GM12878 (cell line): Measurements from ENCODE around the gene LRP1B. TPM values are rescaled to one million over a fixed set of nuclear protein-coding genes. Genes with fewer than 3 reads are reported as not detected.

Experiments used
- ATAC-seq: fragments of 200-7000 bp; cut with Tn5 transposase; 3 replicates; pipeline ENCODE4 v1.9.1; 2020; ENCODE audit warnings: mild to moderate bottlenecking, moderate library complexity
- BruUV-seq: library from RNA; stranded (reverse); fragments of 400-500 nt; replicated peaks from 2 replicates; lab custom pipeline; 2021; lab: Mats Ljungman, UMichigan
- CTCF ChIA-PET: fragments of 300-600 bp; sonication (Branson Sonifier 250); formaldehyde crosslinking; extraction: SDS; loops from one replicate; lab custom pipeline; 2021; ENCODE audit warnings: inconsistent platforms; lab: Yijun Ruan, JAX
- POLR2A ChIA-PET: fragments of 350-600 bp; formaldehyde crosslinking; extraction: SDS; loops from one replicate; lab custom pipeline; 2021; ENCODE audit warnings: inconsistent platforms; lab: Charles Lee
- RAD21 ChIA-PET: fragments of 300-600 bp; sonication (Branson Sonifier 250); formaldehyde crosslinking; loops from one replicate; lab custom pipeline; 2023; ENCODE audit warnings: antibody characterized with exemption; ENCODE audit not compliant: unreplicated experiment; lab: Charles Lee
- SMC1A ChIA-PET: fragments of 300-600 bp; sonication (Branson Sonifier 250); formaldehyde crosslinking; loops from one replicate; lab custom pipeline; 2023; ENCODE audit not compliant: unreplicated experiment, uncharacterized antibody; lab: Charles Lee
- DNase-seq: peaks from one replicate; pipeline ENCODE4 v3.0.0-alpha.2; 2011; ENCODE audit warnings: low read depth, low spot score
- FAIRE-seq: peaks from 3 replicates; lab custom pipeline; 2011; peaks lifted over from hg19 to GRCh38; lab: Jason Lieb, UNC
- H2AFZ ChIP-seq: 2 replicates; pipeline ENCODE4 v1.6.0; 2011; ENCODE audit warnings: low read depth, low read length, control low read depth; ENCODE audit not compliant: control insufficient read depth
- H3K27ac ChIP-seq: 2 replicates; pipeline ENCODE4 v1.5.1; 2011; ENCODE audit warnings: control low read depth; ENCODE audit not compliant: control insufficient read depth, insufficient read depth
- H3K27me3 ChIP-seq, 2 experiments: replicated peaks in 1 of 2; 2 replicates each; pipeline versions ENCODE4 v1.6.0 to v1.6.1; 2011; ENCODE audit warnings: low read length in 1 of 2; ENCODE audit not compliant: control insufficient read depth in 2 of 2, insufficient read depth in 2 of 2
- H3K36me3 ChIP-seq, 2 experiments: 2 replicates each; pipeline ENCODE4 v1.5.1; 2011; ENCODE audit warnings: low read length in 1 of 2; ENCODE audit not compliant: control insufficient read depth in 2 of 2, insufficient read depth in 2 of 2
- H3K4me1 ChIP-seq: 2 replicates; pipeline ENCODE4 v1.6.1; 2011; ENCODE audit warnings: mild to moderate bottlenecking, low read length, moderate library complexity, mixed read lengths; ENCODE audit not compliant: control insufficient read depth, insufficient read depth
- H3K4me2 ChIP-seq: 2 replicates; pipeline ENCODE4 v1.6.0; 2011; ENCODE audit warnings: control low read depth; ENCODE audit not compliant: control insufficient read depth, insufficient read depth
- H3K4me3 ChIP-seq: fragments of 200-600 bp; sonication (generic); 2 replicates; pipeline ENCODE4 v1.5.1; 2016
- H3K79me2 ChIP-seq: 2 replicates; pipeline ENCODE4 v1.6.0; 2011; ENCODE audit warnings: low read length; ENCODE audit not compliant: control insufficient read depth, insufficient read depth
- H3K9ac ChIP-seq: 2 replicates; pipeline ENCODE4 v1.8.0; 2011; ENCODE audit warnings: low read length, control low read depth, mixed read lengths; ENCODE audit not compliant: control insufficient read depth, insufficient read depth
- H3K9me3 ChIP-seq: replicated peaks from 3 replicates; pipeline ENCODE4 v1.5.1; 2011; ENCODE audit warnings: mild to moderate bottlenecking, low read length; ENCODE audit not compliant: control insufficient read depth, insufficient read depth
- H4K20me1 ChIP-seq: 2 replicates; pipeline ENCODE4 v1.6.0; 2011; ENCODE audit not compliant: control insufficient read depth, insufficient read depth
- HCFC1 ChIP-seq: fragments of 150-350 bp; IDR thresholded peaks from 2 replicates; pipeline ENCODE4 v1.6.1; 2014; ENCODE audit warnings: low read length
- NBN ChIP-seq: fragments of 450-650 bp; IDR thresholded peaks from 2 replicates; pipeline ENCODE4 v1.6.1; 2016
- PAX5 ChIP-seq: IDR thresholded peaks from 2 replicates; pipeline ENCODE4 v1.6.1; 2011; ENCODE audit warnings: low read depth, low read length, borderline replicate concordance
- PAX8 ChIP-seq: fragments of 450-650 bp; IDR thresholded peaks from 2 replicates; pipeline ENCODE4 v1.6.1; 2017; ENCODE audit warnings: mild to moderate bottlenecking, moderate library complexity
- SP1 ChIP-seq: IDR thresholded peaks from one replicate; pipeline ENCODE4 v1.6.1; 2011; ENCODE audit warnings: low read depth, low read length
- ZNF274 ChIP-seq: IDR thresholded peaks from one replicate; pipeline ENCODE4 v1.8.0; 2011; ENCODE audit not compliant: insufficient read length, insufficient read depth
- WGBS: methylation state at CpG from one replicate; pipeline ENCODE4 v1.1.6; 2016; ENCODE audit warnings: low lambda C conversion rate; ENCODE audit not compliant: insufficient replicate concordance, insufficient coverage; ENCODE audit errors: missing lambda C conversion rate; 5-methylcytosine and 5-hydroxymethylcytosine counted together
- in situ Hi-C: fragments of 300-500 bp; cut with MboI; formaldehyde crosslinking; loops from 9 replicates; pipeline ENCODE4 v1.14.3; 2018; ENCODE audit warnings: mixed read lengths
- intact Hi-C: fragments of 100-400 bp; cut with micrococcal nuclease; formaldehyde crosslinking; loops from one replicate; pipeline ENCODE4 v1.14.2; 2022; ENCODE audit not compliant: unreplicated experiment
- polyA plus RNA-seq, 11 experiments: library from polyadenylated mRNA; depleted of rRNA in 4 of 11; unstranded in 6 of 11; stranded (reverse) in 5 of 11; fragments of >200 nt; fragmentation: Nextera tagmentation in 4 of 11; fragmentation: Illumina TruSeq in 1 of 11; extraction: Ambion mirVana in 4 of 11; extraction: Trizol in 1 of 11; gene quantifications; 1 replicate in 1 of 11; 2 replicates in 10 of 11; pipeline versions ENCODE4 v1.2.1 to v1.2.3, GENCODE V29; 2011 to 2016; ENCODE audit warnings: inconsistent platforms in 2 of 11, missing spikeins in 2 of 11, low read depth in 1 of 11
- total RNA-seq, 4 experiments: library from RNA; depleted of rRNA in 3 of 4; stranded (reverse); fragments of >200 nt in 3 of 4; fragmentation: Illumina TruSeq in 1 of 4; extraction: Trizol in 1 of 4; gene quantifications; 2 replicates each; pipeline versions ENCODE4 v1.2.1 to v1.2.3, GENCODE V29; 2013 to 2021
- TF ChIP-seq, protein P1 (sequence below): IDR thresholded peaks from 2 replicates; pipeline ENCODE4 v1.6.1; 2012; ENCODE audit warnings: low read length, inconsistent platforms

LRP1B gene
- total and polyA plus RNA-seq, 10 of the 15 experiments (the other 5 are each of a cell fraction or from before 2014, with no cell fraction given) = under 0.01 to 0.06 (median 0.03) TPM; not detected in 5

DNA sequence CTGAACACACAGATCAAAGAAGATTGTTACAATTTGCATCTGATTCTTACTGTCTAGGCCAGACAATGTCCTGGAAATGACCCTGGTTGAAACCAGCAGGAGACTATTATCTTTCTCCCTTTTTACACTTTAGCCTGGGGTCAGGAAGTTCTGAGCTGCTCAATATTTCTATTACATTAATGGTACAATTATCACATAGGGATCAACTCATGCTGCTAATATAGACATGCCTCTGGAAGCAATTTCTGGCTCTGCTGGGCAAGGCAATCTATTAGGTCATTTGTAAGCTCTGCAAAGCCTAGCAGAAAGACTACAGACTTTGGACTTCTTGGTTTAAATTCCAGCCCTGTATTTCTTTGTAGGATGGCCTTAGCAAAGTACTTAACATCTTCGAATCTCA, 205.3 kb downstream of the LRP1B start:
- no TSS peak for BruUV-seq
- ChIA-PET POLR2A (no interaction called here), SMC1A (interaction anchor here (0.7 kb wide), 1 partner anchor 21 kb away, joined by 3 read pairs; no protein-coding TSS in a partner anchor), CTCF (interaction anchor here (0.6 to 1.3 kb wide), 2 partner anchors 15 to 128 kb away, joined by 3 to 4 read pairs; no protein-coding TSS in a partner anchor), RAD21 (no interaction called here)
- no peak for TF ChIP-seq ZNF274
- Histone ChIP-seq H3K27ac (no peak overlapping the region), H3K79me2 (no peaks in the 10 kb centered on the region), H3K27me3 (no peaks in the 10 kb centered on the region), H3K4me3 (no peak overlapping the region), H3K9ac (no peak overlapping the region), H3K36me3 (no peaks in the 10 kb centered on the region), H4K20me1 (no peaks in the 10 kb centered on the region), H3K9me3 (no peaks in the 10 kb centered on the region), H3K4me2 (no peak overlapping the region), H2AFZ (no peak overlapping the region), H3K4me1 (no peaks in the 10 kb centered on the region)
- intact Hi-C loops = no loop called here
- DNase-seq (no peak), ATAC-seq (no peak), FAIRE-seq (no peak)
- in situ Hi-C loops = no loop called here
- WGBS = 0% methylated on average over 1 of the region's 1 CpG

DNA sequence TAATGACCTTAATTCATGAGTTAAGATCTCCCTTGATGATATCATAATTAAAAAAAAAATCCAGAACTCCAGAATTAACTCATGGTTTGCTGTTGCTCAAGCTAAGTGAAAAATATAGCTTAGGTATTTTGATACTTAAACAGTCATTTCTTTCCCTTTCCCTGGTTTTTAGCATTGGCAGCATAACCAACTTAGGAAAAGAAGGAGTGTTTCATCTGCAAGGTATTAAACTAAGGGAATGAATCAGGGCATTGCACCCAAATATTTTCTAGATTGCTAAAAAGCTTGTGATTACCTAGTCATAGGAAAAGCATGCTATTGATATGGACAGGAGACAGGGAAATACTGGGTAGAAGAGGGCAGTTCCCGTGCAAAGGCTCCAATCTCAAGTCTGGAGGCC, 207.2 kb downstream of the LRP1B start:
- WGBS = 0% methylated on average over 1 of the region's 1 CpG
- ChIA-PET POLR2A (no interaction called here), SMC1A (no interaction called here), RAD21 (no interaction called here), CTCF (interaction anchor here (1.3 kb wide), 1 partner anchor 12 kb away, joined by 4 read pairs; no protein-coding TSS in a partner anchor)
- Histone ChIP-seq H3K4me3 (no peak overlapping the region), H3K27ac (no peak overlapping the region), H3K4me1 (no peaks in the 10 kb centered on the region), H3K79me2 (no peaks in the 10 kb centered on the region), H3K9ac (no peak overlapping the region), H3K9me3 (no peaks in the 10 kb centered on the region), H3K4me2 (no peak overlapping the region), H2AFZ (no peak overlapping the region), H3K27me3 (no peaks in the 10 kb centered on the region), H3K36me3 (no peaks in the 10 kb centered on the region), H4K20me1 (no peaks in the 10 kb centered on the region)
- DNase-seq = no peak
- FAIRE-seq = no peak
- intact Hi-C loops (no loop called here), in situ Hi-C loops (no loop called here)
- no peak for ATAC-seq
- TF ChIP-seq SP1 (no peak), HCFC1 (no peak), NBN (no peak), PAX8 (no peak), PAX5 (no peak)
- TF ChIP-seq, protein P1, sequence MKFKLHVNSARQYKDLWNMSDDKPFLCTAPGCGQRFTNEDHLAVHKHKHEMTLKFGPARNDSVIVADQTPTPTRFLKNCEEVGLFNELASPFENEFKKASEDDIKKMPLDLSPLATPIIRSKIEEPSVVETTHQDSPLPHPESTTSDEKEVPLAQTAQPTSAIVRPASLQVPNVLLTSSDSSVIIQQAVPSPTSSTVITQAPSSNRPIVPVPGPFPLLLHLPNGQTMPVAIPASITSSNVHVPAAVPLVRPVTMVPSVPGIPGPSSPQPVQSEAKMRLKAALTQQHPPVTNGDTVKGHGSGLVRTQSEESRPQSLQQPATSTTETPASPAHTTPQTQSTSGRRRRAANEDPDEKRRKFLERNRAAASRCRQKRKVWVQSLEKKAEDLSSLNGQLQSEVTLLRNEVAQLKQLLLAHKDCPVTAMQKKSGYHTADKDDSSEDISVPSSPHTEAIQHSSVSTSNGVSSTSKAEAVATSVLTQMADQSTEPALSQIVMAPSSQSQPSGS = no peak
- no TSS peak for BruUV-seq
